ENCODE measurements around the gene SLC12A5.

GRCh38 chr20:46089167-46089416 lies 60.1 kb downstream of the SLC12A5 start:
- TF ChIP-seq, protein P1, sequence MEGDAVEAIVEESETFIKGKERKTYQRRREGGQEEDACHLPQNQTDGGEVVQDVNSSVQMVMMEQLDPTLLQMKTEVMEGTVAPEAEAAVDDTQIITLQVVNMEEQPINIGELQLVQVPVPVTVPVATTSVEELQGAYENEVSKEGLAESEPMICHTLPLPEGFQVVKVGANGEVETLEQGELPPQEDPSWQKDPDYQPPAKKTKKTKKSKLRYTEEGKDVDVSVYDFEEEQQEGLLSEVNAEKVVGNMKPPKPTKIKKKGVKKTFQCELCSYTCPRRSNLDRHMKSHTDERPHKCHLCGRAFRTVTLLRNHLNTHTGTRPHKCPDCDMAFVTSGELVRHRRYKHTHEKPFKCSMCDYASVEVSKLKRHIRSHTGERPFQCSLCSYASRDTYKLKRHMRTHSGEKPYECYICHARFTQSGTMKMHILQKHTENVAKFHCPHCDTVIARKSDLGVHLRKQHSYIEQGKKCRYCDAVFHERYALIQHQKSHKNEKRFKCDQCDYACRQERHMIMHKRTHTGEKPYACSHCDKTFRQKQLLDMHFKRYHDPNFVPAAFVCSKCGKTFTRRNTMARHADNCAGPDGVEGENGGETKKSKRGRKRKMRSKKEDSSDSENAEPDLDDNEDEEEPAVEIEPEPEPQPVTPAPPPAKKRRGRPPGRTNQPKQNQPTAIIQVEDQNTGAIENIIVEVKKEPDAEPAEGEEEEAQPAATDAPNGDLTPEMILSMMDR (IDR thresholded peaks at IDR 0.05): no peak
- TF ChIP-seq POLR2A (IDR thresholded peaks at IDR 0.05): no peak
